WTC11 (cell line): Measurements from ENCODE around the gene NR0B2. TPM values are rescaled to one million over a fixed set of nuclear protein-coding genes. Genes with fewer than 3 reads are reported as not detected.

ENCODE experiments used
- ETV6 ChIP-seq: sonication (generic); formaldehyde crosslinking; IDR thresholded peaks from 2 replicates; pipeline ENCODE4 v1.8.1; 2022; ENCODE audit warnings: mild to moderate bottlenecking, missing genetic modification reagents
- FOXJ3 ChIP-seq: sonication (generic); formaldehyde crosslinking; IDR thresholded peaks from 2 replicates; pipeline ENCODE4 v1.9.0; 2021; ENCODE audit warnings: missing genetic modification reagents, mild to moderate bottlenecking, borderline replicate concordance
- GRHL2 ChIP-seq: fragments of 250-450 bp; sonication (Bioruptor Pico); IDR thresholded peaks from 2 replicates; pipeline ENCODE4 v1.8.0; 2022; ENCODE audit warnings: mild to moderate bottlenecking, moderate library complexity; ENCODE audit not compliant: insufficient replicate concordance, severe bottlenecking
- JAZF1 ChIP-seq: fragments of 250-450 bp; sonication (Bioruptor Pico); IDR thresholded peaks from 2 replicates; pipeline ENCODE4 v1.9.0; 2021; ENCODE audit warnings: moderate library complexity, mild to moderate bottlenecking, inconsistent platforms
- NFYB ChIP-seq: sonication (generic); formaldehyde crosslinking; conservative IDR thresholded peaks from 2 replicates; pipeline ENCODE4 v1.8.0; 2022; ENCODE audit warnings: low read depth, missing genetic modification reagents
- SMAD3 ChIP-seq: sonication (generic); formaldehyde crosslinking; IDR thresholded peaks from 2 replicates; pipeline ENCODE4 v1.8.0; 2022; ENCODE audit warnings: missing genetic modification reagents, mild to moderate bottlenecking, borderline replicate concordance
- TEAD4 ChIP-seq: sonication (generic); formaldehyde crosslinking; IDR thresholded peaks from 2 replicates; pipeline ENCODE4 v1.8.0; 2022; ENCODE audit warnings: mild to moderate bottlenecking, missing genetic modification reagents
- ZNF138 ChIP-seq: sonication (generic); formaldehyde crosslinking; conservative IDR thresholded peaks from 2 replicates; pipeline ENCODE4 v1.8.1; 2022; ENCODE audit warnings: mild to moderate bottlenecking, moderate library complexity, missing genetic modification reagents
- ZNF232 ChIP-seq: sonication (generic); formaldehyde crosslinking; IDR thresholded peaks from 2 replicates; pipeline ENCODE4 v1.8.0; 2022; ENCODE audit warnings: mild to moderate bottlenecking, missing genetic modification reagents
- ZNF671 ChIP-seq: fragments of 250-450 bp; sonication (Bioruptor Pico); IDR thresholded peaks from 2 replicates; pipeline ENCODE4 v1.8.0; 2021; ENCODE audit warnings: mild to moderate bottlenecking
- total RNA-seq: library from RNA; stranded (reverse); gene quantifications from 3 replicates; pipeline ENCODE4 v1.2.3, GENCODE V29; 2021
- TF ChIP-seq, protein P1 (sequence below): sonication (generic); formaldehyde crosslinking; conservative IDR thresholded peaks from 2 replicates; pipeline ENCODE4 v1.8.1; 2023; ENCODE audit warnings: mild to moderate bottlenecking, low read depth, missing genetic modification reagents, moderate library complexity
- TF ChIP-seq, protein P2 (sequence below): sonication (generic); formaldehyde crosslinking; IDR thresholded peaks from 2 replicates; pipeline ENCODE4 v1.8.0; 2023; ENCODE audit warnings: mild to moderate bottlenecking, missing genetic modification reagents
- TF ChIP-seq, protein P3 (sequence below): sonication (generic); formaldehyde crosslinking; IDR thresholded peaks from 2 replicates; pipeline ENCODE4 v1.8.1; 2022; ENCODE audit warnings: low read depth, mild to moderate bottlenecking, moderate library complexity, missing genetic modification reagents, borderline replicate concordance
- TF ChIP-seq, protein P4 (sequence below): sonication (generic); formaldehyde crosslinking; IDR thresholded peaks from 2 replicates; pipeline ENCODE4 v1.8.1; 2022; ENCODE audit warnings: low read depth, missing genetic modification reagents, borderline replicate concordance
- TF ChIP-seq, protein P5 (sequence below): fragments of 250-450 bp; sonication (Bioruptor Pico); conservative IDR thresholded peaks from 2 replicates; pipeline ENCODE4 v1.9.0; 2021; ENCODE audit warnings: mild to moderate bottlenecking
- TF ChIP-seq, protein P6 (sequence below): sonication (generic); formaldehyde crosslinking; IDR thresholded peaks from 2 replicates; pipeline ENCODE4 v1.8.1; 2023; ENCODE audit warnings: mild to moderate bottlenecking, missing genetic modification reagents, moderate library complexity
- TF ChIP-seq, protein P7 (sequence below): sonication (generic); formaldehyde crosslinking; IDR thresholded peaks from 2 replicates; pipeline ENCODE4 v1.8.0; 2022; ENCODE audit warnings: mild to moderate bottlenecking, missing genetic modification reagents
- TF ChIP-seq, protein P8 (sequence below): sonication (generic); formaldehyde crosslinking; IDR thresholded peaks from 2 replicates; pipeline ENCODE4 v1.8.1; 2023; ENCODE audit warnings: mild to moderate bottlenecking, missing genetic modification reagents
- TF ChIP-seq, protein P9 (sequence below): sonication (generic); formaldehyde crosslinking; IDR thresholded peaks from 2 replicates; pipeline ENCODE4 v1.8.1; 2023; ENCODE audit warnings: mild to moderate bottlenecking, moderate library complexity, missing genetic modification reagents

The NR0B2 gene
- total RNA-seq, 1 experiment from 2014 or later, result not detected

DNA sequence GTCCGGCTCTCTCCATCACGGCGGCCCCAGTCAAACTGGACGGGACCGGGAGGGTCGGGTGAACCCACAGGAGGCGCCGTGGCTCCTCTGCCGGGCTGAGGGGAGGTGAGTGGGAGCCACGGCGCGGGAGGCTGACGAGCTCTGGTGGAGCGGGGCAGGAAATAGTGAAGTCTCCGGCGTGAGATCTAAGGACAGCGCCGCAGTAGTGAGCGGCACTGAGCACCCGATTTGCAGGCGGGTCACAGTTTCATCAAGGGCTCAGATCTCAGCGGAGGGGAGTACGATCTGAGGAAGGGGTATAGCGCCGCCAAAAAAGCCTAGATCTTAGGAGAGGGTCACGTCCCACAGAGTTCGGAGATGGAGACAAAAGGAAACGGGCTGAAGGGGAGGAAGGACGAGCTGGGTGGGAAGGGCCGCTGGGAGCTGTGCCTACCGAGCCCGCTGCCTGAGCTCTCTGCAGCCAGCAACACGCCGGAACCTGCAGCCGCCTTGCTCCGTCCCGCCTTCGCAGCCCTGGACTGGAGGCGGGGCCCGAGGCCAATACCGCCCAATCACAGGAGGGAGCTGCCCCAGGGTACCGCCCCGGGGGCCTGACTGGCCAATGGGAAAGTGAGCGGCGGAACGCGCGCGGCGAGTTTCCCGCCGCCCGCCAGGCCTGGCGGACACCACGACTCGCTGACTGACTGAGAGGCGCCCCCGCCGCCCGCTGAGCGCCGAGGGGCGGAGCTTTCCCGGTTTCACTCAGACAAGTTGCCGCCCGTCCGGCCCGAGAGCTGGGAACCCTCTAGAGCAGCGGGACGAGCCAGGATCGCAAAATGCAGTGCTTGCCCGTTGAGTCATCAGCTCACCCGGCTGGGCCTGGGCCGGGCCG is 48.9 kb downstream of the NR0B2 start (continued):
- TF ChIP-seq, protein P1, sequence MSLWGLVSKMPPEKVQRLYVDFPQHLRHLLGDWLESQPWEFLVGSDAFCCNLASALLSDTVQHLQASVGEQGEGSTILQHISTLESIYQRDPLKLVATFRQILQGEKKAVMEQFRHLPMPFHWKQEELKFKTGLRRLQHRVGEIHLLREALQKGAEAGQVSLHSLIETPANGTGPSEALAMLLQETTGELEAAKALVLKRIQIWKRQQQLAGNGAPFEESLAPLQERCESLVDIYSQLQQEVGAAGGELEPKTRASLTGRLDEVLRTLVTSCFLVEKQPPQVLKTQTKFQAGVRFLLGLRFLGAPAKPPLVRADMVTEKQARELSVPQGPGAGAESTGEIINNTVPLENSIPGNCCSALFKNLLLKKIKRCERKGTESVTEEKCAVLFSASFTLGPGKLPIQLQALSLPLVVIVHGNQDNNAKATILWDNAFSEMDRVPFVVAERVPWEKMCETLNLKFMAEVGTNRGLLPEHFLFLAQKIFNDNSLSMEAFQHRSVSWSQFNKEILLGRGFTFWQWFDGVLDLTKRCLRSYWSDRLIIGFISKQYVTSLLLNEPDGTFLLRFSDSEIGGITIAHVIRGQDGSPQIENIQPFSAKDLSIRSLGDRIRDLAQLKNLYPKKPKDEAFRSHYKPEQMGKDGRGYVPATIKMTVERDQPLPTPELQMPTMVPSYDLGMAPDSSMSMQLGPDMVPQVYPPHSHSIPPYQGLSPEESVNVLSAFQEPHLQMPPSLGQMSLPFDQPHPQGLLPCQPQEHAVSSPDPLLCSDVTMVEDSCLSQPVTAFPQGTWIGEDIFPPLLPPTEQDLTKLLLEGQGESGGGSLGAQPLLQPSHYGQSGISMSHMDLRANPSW, result no peak
- TF ChIP-seq, protein P2, sequence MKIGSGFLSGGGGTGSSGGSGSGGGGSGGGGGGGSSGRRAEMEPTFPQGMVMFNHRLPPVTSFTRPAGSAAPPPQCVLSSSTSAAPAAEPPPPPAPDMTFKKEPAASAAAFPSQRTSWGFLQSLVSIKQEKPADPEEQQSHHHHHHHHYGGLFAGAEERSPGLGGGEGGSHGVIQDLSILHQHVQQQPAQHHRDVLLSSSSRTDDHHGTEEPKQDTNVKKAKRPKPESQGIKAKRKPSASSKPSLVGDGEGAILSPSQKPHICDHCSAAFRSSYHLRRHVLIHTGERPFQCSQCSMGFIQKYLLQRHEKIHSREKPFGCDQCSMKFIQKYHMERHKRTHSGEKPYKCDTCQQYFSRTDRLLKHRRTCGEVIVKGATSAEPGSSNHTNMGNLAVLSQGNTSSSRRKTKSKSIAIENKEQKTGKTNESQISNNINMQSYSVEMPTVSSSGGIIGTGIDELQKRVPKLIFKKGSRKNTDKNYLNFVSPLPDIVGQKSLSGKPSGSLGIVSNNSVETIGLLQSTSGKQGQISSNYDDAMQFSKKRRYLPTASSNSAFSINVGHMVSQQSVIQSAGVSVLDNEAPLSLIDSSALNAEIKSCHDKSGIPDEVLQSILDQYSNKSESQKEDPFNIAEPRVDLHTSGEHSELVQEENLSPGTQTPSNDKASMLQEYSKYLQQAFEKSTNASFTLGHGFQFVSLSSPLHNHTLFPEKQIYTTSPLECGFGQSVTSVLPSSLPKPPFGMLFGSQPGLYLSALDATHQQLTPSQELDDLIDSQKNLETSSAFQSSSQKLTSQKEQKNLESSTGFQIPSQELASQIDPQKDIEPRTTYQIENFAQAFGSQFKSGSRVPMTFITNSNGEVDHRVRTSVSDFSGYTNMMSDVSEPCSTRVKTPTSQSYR, result no peak
- TF ChIP-seq NFYB (CRISPR knock-in tag), result peak; percentile 91
- no peak for TF ChIP-seq ZNF138 (CRISPR knock-in tag)
- peak; percentile 82 for TF ChIP-seq ETV6
- TF ChIP-seq GRHL2 (CRISPR knock-in tag), result no peak
- TF ChIP-seq ZNF671, result no peak
- no peak for TF ChIP-seq JAZF1
- TF ChIP-seq, protein P3, sequence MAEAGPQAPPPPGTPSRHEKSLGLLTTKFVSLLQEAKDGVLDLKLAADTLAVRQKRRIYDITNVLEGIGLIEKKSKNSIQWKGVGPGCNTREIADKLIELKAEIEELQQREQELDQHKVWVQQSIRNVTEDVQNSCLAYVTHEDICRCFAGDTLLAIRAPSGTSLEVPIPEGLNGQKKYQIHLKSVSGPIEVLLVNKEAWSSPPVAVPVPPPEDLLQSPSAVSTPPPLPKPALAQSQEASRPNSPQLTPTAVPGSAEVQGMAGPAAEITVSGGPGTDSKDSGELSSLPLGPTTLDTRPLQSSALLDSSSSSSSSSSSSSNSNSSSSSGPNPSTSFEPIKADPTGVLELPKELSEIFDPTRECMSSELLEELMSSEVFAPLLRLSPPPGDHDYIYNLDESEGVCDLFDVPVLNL (CRISPR knock-in tag), result peak; percentile 84; the same call in 1 of the 2 replicates
- no peak for TF ChIP-seq FOXJ3
- peak; percentile 68; the same call in 1 of the 2 replicates for TF ChIP-seq ZNF232
- TF ChIP-seq, protein P4, sequence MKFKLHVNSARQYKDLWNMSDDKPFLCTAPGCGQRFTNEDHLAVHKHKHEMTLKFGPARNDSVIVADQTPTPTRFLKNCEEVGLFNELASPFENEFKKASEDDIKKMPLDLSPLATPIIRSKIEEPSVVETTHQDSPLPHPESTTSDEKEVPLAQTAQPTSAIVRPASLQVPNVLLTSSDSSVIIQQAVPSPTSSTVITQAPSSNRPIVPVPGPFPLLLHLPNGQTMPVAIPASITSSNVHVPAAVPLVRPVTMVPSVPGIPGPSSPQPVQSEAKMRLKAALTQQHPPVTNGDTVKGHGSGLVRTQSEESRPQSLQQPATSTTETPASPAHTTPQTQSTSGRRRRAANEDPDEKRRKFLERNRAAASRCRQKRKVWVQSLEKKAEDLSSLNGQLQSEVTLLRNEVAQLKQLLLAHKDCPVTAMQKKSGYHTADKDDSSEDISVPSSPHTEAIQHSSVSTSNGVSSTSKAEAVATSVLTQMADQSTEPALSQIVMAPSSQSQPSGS (CRISPR knock-in tag), result no peak
- TF ChIP-seq, protein P5, sequence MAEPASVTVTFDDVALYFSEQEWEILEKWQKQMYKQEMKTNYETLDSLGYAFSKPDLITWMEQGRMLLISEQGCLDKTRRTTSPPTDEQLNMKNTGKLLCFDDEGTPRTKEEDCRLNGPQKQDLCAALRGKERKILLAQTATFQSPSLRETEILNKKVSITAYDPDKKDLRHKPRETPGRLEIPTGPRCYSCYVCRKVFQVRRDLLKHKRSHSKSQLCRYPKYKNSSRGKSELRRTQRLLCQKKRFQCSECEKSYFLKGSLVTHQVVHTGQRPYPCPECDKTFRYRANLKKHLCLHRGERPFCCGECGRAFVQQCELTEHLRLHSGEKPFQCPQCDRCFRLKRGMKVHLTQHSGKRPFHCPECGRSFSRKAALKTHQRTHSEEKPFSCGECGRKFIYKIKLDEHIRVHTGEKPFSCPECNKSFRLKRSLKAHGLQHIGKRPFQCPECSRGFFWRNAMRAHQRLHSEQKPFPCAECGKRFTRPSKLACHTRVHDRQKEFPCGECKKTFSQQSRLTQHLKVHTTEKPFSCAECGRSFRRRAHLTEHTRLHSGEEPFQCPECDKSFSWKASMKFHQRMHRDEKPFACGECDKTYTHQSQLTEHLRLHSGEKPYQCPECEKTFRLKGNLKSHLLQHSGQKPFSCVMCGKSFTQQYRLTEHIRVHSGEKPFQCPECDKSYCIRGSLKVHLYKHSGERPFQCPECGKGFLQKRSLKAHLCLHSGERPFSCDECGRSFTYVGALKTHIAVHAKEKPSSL (CRISPR knock-in tag), result no peak
- TF ChIP-seq TEAD4 (CRISPR knock-in tag), result no peak
- TF ChIP-seq SMAD3, result peak; percentile 59; the same call in 1 of the 2 replicates
- TF ChIP-seq, protein P6, sequence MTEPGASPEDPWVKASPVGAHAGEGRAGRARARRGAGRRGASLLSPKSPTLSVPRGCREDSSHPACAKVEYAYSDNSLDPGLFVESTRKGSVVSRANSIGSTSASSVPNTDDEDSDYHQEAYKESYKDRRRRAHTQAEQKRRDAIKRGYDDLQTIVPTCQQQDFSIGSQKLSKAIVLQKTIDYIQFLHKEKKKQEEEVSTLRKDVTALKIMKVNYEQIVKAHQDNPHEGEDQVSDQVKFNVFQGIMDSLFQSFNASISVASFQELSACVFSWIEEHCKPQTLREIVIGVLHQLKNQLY, result no peak
- TF ChIP-seq, protein P7, sequence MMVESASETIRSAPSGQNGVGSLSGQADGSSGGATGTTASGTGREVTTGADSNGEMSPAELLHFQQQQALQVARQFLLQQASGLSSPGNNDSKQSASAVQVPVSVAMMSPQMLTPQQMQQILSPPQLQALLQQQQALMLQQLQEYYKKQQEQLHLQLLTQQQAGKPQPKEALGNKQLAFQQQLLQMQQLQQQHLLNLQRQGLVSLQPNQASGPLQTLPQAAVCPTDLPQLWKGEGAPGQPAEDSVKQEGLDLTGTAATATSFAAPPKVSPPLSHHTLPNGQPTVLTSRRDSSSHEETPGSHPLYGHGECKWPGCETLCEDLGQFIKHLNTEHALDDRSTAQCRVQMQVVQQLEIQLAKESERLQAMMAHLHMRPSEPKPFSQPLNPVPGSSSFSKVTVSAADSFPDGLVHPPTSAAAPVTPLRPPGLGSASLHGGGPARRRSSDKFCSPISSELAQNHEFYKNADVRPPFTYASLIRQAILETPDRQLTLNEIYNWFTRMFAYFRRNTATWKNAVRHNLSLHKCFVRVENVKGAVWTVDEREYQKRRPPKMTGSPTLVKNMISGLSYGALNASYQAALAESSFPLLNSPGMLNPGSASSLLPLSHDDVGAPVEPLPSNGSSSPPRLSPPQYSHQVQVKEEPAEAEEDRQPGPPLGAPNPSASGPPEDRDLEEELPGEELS (CRISPR knock-in tag), result peak; percentile 64
- TF ChIP-seq, protein P8, sequence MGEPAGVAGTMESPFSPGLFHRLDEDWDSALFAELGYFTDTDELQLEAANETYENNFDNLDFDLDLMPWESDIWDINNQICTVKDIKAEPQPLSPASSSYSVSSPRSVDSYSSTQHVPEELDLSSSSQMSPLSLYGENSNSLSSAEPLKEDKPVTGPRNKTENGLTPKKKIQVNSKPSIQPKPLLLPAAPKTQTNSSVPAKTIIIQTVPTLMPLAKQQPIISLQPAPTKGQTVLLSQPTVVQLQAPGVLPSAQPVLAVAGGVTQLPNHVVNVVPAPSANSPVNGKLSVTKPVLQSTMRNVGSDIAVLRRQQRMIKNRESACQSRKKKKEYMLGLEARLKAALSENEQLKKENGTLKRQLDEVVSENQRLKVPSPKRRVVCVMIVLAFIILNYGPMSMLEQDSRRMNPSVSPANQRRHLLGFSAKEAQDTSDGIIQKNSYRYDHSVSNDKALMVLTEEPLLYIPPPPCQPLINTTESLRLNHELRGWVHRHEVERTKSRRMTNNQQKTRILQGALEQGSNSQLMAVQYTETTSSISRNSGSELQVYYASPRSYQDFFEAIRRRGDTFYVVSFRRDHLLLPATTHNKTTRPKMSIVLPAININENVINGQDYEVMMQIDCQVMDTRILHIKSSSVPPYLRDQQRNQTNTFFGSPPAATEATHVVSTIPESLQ, result no peak
- TF ChIP-seq, protein P9, sequence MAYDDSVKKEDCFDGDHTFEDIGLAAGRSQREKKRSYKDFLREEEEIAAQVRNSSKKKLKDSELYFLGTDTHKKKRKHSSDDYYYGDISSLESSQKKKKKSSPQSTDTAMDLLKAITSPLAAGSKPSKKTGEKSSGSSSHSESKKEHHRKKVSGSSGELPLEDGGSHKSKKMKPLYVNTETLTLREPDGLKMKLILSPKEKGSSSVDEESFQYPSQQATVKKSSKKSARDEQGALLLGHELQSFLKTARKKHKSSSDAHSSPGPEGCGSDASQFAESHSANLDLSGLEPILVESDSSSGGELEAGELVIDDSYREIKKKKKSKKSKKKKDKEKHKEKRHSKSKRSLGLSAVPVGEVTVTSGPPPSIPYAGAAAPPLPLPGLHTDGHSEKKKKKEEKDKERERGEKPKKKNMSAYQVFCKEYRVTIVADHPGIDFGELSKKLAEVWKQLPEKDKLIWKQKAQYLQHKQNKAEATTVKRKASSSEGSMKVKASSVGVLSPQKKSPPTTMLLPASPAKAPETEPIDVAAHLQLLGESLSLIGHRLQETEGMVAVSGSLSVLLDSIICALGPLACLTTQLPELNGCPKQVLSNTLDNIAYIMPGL (CRISPR knock-in tag), result peak; percentile 53; the same call in 1 of the 2 replicates
